ENCODE results near the gene ALG14. TPM values are rescaled to one million over a fixed set of nuclear protein-coding genes. Genes with fewer than 3 reads are reported as not detected.
"Not testable (repeated sequence)": the region's sequence is repeated elsewhere in the genome, so short reads cannot be mapped to it uniquely, and the experiment has no call there.

ALG14 gene
- polyA plus RNA-seq, 1 of the 3 experiments (the other 2 are of a cell fraction) = 2.5 TPM

DNA sequence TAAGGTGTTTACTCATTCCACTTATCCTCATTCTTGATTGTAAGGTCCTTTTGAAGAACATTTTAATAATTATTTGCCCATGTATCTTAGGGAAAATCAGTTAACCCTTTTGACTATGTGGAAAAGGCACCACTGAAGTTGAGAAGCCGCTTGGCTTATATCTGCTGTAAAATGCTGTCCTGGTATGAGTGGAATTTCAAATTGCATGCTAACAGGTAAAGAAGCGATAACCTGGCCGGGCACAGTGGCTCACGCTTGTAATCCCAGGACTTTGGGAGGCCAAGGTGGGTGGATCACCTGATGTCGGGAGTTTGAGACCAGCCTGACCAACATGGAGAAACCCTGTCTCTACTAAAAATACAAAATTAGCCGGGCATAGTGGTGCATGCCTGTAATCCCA is 53.3 kb downstream of the ALG14 start:
- H3K79me2 ChIP-seq (ENCODE audit: insufficient read depth); H3K27me3 ChIP-seq (ENCODE audit: insufficient read depth); H4K20me1 ChIP-seq (ENCODE audit: insufficient read depth); H3K36me3 ChIP-seq (replicated peaks in 1 of 2; ENCODE audit: control insufficient read depth in 1 of 2, insufficient read depth in 2 of 2, low read length in 1 of 2); H3K9me3 ChIP-seq; H2AFZ ChIP-seq (ENCODE audit: low read depth); POLR2A ChIA-PET; H3K9me2 ChIP-seq; H3K9ac ChIP-seq; H3K4me2 ChIP-seq; DNase-seq; H3K4me3 ChIP-seq (ENCODE audit: low read depth in 2 of 2, low read length in 1 of 2): not testable (repeated sequence)
- peak overlapping the region in 1 of 2 experiments; percentile 80; a peak in 2 of 4 replicates for H3K27ac ChIP-seq (ENCODE audit: low read depth in 2 of 2, low read length in 1 of 2)
- 84% methylated on average over 6 of the region's 6 CpGs for WGBS (ENCODE audit: low lambda C conversion rate)
- peaks cover 20% of the 10 kb centered on the region for H3F3A ChIP-seq (replicated peaks; ENCODE audit: insufficient read depth)
- peaks cover 34 to 35% of the 10 kb centered on the region in 2 experiments for H3K4me1 ChIP-seq (ENCODE audit: control insufficient read depth in 1 of 2, insufficient read depth in 2 of 2, low read depth in 1 of 2, low read length in 1 of 2)
- CTCF ChIA-PET = interaction anchor here (1.0 to 1.8 kb wide), 4 partner anchors 11 to 165 kb away, joined by 3 to 5 read pairs (median 3); no protein-coding TSS in a partner anchor

DNA sequence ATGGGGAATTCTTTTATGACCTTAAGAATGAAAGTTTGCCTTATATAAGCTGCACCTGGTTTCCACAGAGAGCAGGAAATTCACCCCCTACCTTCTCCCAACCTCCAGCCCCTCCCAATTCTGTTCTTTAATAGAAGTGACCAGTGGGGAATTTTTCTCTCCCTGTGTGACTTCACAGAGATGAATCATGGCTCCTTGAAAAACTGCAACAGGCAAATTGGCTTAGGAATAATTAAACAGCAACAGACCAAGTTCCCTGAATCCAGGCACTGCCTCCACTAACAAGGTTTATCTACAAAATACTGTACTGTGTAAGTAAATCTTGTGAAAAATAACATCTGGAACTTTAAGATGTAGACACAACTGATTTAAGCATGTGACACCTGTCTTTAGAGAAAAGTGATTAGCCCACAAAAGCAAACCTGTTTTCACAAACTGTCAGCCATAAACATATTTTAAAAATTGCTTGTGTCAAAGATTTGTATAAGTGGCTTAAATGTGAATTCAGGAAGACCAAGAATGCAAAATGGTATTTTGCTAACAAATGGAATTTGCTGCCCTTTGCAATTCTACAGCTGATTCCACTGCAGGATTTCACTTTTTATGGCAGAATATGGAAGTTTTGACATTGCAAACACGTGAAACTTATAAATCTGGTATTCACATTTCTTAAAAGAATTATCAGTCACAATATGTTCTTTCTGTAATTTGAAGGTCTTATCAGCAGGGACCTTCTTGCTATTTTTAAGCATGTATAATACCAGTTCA is 54.0 kb downstream of the ALG14 start:
- Histone ChIP-seq H3K9me3 (no peaks in the 10 kb centered on the region), H4K20me1 (ENCODE audit: insufficient read depth) (no peaks in the 10 kb centered on the region), H3K4me2 (no peak overlapping the region), H3K36me3 (replicated peaks in 1 of 2; ENCODE audit: control insufficient read depth in 1 of 2, insufficient read depth in 2 of 2, low read length in 1 of 2) (no peaks in the 10 kb centered on the region), H3F3A (replicated peaks; ENCODE audit: insufficient read depth) (peaks cover 13% of the 10 kb centered on the region), H3K79me2 (ENCODE audit: insufficient read depth) (no peaks in the 10 kb centered on the region), H3K9ac (no peak overlapping the region), H3K27me3 (ENCODE audit: insufficient read depth) (no peaks in the 10 kb centered on the region), H2AFZ (ENCODE audit: low read depth) (no peak overlapping the region), H3K9me2 (no peaks in the 10 kb centered on the region), H3K27ac (ENCODE audit: low read depth in 2 of 2, low read length in 1 of 2) (peak overlapping the region in 1 of 2 experiments; percentile 80; a peak in 2 of 4 replicates), H3K4me3 (ENCODE audit: low read depth in 2 of 2, low read length in 1 of 2) (no peak overlapping the region), H3K4me1 (ENCODE audit: control insufficient read depth in 1 of 2, insufficient read depth in 2 of 2, low read depth in 1 of 2, low read length in 1 of 2) (peaks cover 34 to 35% of the 10 kb centered on the region in 2 experiments)
- CTCF ChIA-PET = interaction anchor here (0.7 to 1.8 kb wide), 5 partner anchors 10 to 683 kb away, joined by 3 to 6 read pairs (median 3); no protein-coding TSS in a partner anchor
- TF ChIP-seq NFIC (IDR thresholded peaks at IDR 0.05; ENCODE audit: borderline replicate concordance) (no peak), RCOR1 (IDR thresholded peaks at IDR 0.05; ENCODE audit: low read length) (peak; percentile 20; the same call in 1 of the 2 replicates), MEF2A (IDR thresholded peaks at IDR 0.05; ENCODE audit: borderline replicate concordance, low read depth) (no peak), ELF1 (IDR thresholded peaks at IDR 0.05) (no peak), SIN3A (IDR thresholded peaks at IDR 0.05; ENCODE audit: borderline replicate concordance, low read depth, low read length) (no peak), EP300 (IDR thresholded peaks at IDR 0.05; ENCODE audit: borderline replicate concordance in 1 of 2, low read depth in 1 of 2, low read length in 1 of 2) (peak in 1 of 2 experiments; percentile 42; a peak in 1 of 4 replicates), FOSL2 (IDR thresholded peaks at IDR 0.05; ENCODE audit: borderline replicate concordance, low read depth) (peak; percentile 64), TCF12 (IDR thresholded peaks at IDR 0.05) (peak; percentile 24; the same call in 1 of the 2 replicates), JUND (IDR thresholded peaks at IDR 0.05) (peak; percentile 24; the same call in 1 of the 2 replicates), RFX5 (IDR thresholded peaks at IDR 0.05; ENCODE audit: low read length) (no peak), GABPA (IDR thresholded peaks at IDR 0.05; ENCODE audit: low read depth) (no peak)
- TF ChIP-seq, protein P1, sequence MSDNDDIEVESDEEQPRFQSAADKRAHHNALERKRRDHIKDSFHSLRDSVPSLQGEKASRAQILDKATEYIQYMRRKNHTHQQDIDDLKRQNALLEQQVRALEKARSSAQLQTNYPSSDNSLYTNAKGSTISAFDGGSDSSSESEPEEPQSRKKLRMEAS (IDR thresholded peaks at IDR 0.05; ENCODE audit: low read depth) = no peak
- TF ChIP-seq, protein P2, sequence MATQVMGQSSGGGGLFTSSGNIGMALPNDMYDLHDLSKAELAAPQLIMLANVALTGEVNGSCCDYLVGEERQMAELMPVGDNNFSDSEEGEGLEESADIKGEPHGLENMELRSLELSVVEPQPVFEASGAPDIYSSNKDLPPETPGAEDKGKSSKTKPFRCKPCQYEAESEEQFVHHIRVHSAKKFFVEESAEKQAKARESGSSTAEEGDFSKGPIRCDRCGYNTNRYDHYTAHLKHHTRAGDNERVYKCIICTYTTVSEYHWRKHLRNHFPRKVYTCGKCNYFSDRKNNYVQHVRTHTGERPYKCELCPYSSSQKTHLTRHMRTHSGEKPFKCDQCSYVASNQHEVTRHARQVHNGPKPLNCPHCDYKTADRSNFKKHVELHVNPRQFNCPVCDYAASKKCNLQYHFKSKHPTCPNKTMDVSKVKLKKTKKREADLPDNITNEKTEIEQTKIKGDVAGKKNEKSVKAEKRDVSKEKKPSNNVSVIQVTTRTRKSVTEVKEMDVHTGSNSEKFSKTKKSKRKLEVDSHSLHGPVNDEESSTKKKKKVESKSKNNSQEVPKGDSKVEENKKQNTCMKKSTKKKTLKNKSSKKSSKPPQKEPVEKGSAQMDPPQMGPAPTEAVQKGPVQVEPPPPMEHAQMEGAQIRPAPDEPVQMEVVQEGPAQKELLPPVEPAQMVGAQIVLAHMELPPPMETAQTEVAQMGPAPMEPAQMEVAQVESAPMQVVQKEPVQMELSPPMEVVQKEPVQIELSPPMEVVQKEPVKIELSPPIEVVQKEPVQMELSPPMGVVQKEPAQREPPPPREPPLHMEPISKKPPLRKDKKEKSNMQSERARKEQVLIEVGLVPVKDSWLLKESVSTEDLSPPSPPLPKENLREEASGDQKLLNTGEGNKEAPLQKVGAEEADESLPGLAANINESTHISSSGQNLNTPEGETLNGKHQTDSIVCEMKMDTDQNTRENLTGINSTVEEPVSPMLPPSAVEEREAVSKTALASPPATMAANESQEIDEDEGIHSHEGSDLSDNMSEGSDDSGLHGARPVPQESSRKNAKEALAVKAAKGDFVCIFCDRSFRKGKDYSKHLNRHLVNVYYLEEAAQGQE (IDR thresholded peaks at IDR 0.05; ENCODE audit: low read depth, low read length) = no peak
- POLR2A ChIA-PET = no interaction called here
- DNase-seq = no peak
- 55% methylated on average over 1 of the region's 1 CpG for WGBS (ENCODE audit: low lambda C conversion rate)

Measured in SK-N-SH (cell line).